HCT116 (cell line): ENCODE results near the gene PRKCD.

ENCODE experiments used
- CEBPB ChIP-seq: IDR thresholded peaks from 2 replicates; pipeline ENCODE4 v1.6.1; 2012; ENCODE audit warnings: low read depth
- EGR1 ChIP-seq: IDR thresholded peaks from 2 replicates; pipeline ENCODE4 v1.6.1; 2012; ENCODE audit warnings: low read depth
- EZH2 ChIP-seq: fragments of 200-600 bp; sonication (generic); IDR thresholded peaks from 2 replicates; pipeline ENCODE4 v1.6.1; 2017; ENCODE audit warnings: antibody characterized with exemption, mixed run types
- EZH2phosphoT487 ChIP-seq: fragments of 200-600 bp; IDR thresholded peaks from 2 replicates; pipeline ENCODE4 v1.6.1; 2018; ENCODE audit warnings: antibody characterized with exemption, borderline replicate concordance
- POLR2A ChIP-seq: IDR thresholded peaks from 2 replicates; pipeline ENCODE4 v1.7.0; 2011; ENCODE audit warnings: borderline replicate concordance; ENCODE audit not compliant: insufficient read depth, insufficient read length; ENCODE audit errors: extremely low read depth
- POLR2AphosphoS5 ChIP-seq: IDR thresholded peaks from 2 replicates; pipeline ENCODE4 v1.6.1; 2011; ENCODE audit warnings: mild to moderate bottlenecking, low read depth, low read length, moderate library complexity
- RAD21 ChIP-seq: IDR thresholded peaks from 2 replicates; pipeline ENCODE4 v1.6.1; 2012; ENCODE audit warnings: low read depth, mild to moderate bottlenecking
- SP1 ChIP-seq: IDR thresholded peaks from 2 replicates; pipeline ENCODE4 v1.6.1; 2012; ENCODE audit warnings: low read depth
- SRF ChIP-seq: IDR thresholded peaks from 2 replicates; pipeline ENCODE4 v1.6.1; 2012; ENCODE audit warnings: low read depth
- ZNF274 ChIP-seq: fragments of 200-500 bp; sonication (Bioruptor generic); IDR thresholded peaks from 2 replicates; pipeline ENCODE4 v1.6.1; 2014; ENCODE audit warnings: mild to moderate bottlenecking, low read depth, low read length, inconsistent platforms
- TF ChIP-seq, protein P1 (sequence below), 3 experiments: fragments of 200-600 bp in 1 of 3; sonication (generic) in 1 of 3; IDR thresholded peaks in 2 of 3; conservative IDR thresholded peaks in 1 of 3; 2 replicates each; pipeline ENCODE4 v1.5.1; 2012 to 2017; ENCODE audit warnings: low read depth in 2 of 3, low read length in 2 of 3, antibody characterized with exemption in 1 of 3, borderline replicate concordance in 1 of 3, control low read depth in 1 of 3, mild to moderate bottlenecking in 1 of 3, mixed read lengths in 1 of 3, mixed run types in 1 of 3, moderate library complexity in 1 of 3; ENCODE audit not compliant: insufficient read depth in 1 of 3
- TF ChIP-seq, protein P2 (sequence below): IDR thresholded peaks from 2 replicates; pipeline ENCODE4 v1.6.1; 2011; ENCODE audit warnings: mild to moderate bottlenecking, low read length, moderate library complexity; ENCODE audit not compliant: insufficient replicate concordance; ENCODE audit errors: extremely low read depth
- TF ChIP-seq, protein P3 (sequence below): IDR thresholded peaks from 2 replicates; pipeline ENCODE4 v1.6.1; 2012; ENCODE audit warnings: low read depth
- TF ChIP-seq, protein P4 (sequence below): IDR thresholded peaks from 2 replicates; pipeline ENCODE4 v1.6.1; 2012

DNA sequence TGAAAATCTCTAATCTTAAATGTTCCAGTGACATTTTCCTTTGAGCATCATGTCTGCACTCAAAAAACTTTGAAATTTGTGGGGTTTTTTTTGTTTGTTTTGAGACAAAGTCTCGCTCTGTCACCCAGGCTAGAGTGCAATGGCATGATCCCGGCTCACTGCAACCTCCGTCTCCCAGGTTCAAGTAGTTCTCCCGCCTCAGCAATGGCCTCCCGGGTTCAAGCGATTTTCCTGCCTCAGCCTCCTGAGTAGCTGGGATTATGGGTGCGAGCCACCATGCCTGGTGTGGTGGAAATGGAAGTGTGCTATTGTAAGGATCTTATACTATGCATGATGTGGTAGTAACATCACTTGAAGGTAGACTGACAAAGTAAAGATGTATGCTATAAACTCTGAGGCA lies 52.3 kb downstream of the PRKCD start:
- TF ChIP-seq, protein P1, sequence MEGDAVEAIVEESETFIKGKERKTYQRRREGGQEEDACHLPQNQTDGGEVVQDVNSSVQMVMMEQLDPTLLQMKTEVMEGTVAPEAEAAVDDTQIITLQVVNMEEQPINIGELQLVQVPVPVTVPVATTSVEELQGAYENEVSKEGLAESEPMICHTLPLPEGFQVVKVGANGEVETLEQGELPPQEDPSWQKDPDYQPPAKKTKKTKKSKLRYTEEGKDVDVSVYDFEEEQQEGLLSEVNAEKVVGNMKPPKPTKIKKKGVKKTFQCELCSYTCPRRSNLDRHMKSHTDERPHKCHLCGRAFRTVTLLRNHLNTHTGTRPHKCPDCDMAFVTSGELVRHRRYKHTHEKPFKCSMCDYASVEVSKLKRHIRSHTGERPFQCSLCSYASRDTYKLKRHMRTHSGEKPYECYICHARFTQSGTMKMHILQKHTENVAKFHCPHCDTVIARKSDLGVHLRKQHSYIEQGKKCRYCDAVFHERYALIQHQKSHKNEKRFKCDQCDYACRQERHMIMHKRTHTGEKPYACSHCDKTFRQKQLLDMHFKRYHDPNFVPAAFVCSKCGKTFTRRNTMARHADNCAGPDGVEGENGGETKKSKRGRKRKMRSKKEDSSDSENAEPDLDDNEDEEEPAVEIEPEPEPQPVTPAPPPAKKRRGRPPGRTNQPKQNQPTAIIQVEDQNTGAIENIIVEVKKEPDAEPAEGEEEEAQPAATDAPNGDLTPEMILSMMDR (IDR thresholded peaks at IDR 0.05 in 2 of 3, conservative IDR thresholded peaks at IDR 0.05 in 1 of 3; ENCODE audit: borderline replicate concordance in 1 of 3, insufficient read depth in 1 of 3, low read depth in 2 of 3, low read length in 2 of 3): no peak
- TF ChIP-seq SP1 (no peak), SRF (no peak), RAD21 (no peak), EZH2phosphoT487 (no peak), CEBPB (no peak), EGR1 (no peak), POLR2AphosphoS5 (no peak), EZH2 (no peak), POLR2A (no peak), ZNF274 (no peak)
- TF ChIP-seq, protein P2, sequence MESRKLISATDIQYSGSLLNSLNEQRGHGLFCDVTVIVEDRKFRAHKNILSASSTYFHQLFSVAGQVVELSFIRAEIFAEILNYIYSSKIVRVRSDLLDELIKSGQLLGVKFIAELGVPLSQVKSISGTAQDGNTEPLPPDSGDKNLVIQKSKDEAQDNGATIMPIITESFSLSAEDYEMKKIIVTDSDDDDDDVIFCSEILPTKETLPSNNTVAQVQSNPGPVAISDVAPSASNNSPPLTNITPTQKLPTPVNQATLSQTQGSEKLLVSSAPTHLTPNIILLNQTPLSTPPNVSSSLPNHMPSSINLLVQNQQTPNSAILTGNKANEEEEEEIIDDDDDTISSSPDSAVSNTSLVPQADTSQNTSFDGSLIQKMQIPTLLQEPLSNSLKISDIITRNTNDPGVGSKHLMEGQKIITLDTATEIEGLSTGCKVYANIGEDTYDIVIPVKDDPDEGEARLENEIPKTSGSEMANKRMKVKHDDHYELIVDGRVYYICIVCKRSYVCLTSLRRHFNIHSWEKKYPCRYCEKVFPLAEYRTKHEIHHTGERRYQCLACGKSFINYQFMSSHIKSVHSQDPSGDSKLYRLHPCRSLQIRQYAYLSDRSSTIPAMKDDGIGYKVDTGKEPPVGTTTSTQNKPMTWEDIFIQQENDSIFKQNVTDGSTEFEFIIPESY: no peak
- TF ChIP-seq, protein P3, sequence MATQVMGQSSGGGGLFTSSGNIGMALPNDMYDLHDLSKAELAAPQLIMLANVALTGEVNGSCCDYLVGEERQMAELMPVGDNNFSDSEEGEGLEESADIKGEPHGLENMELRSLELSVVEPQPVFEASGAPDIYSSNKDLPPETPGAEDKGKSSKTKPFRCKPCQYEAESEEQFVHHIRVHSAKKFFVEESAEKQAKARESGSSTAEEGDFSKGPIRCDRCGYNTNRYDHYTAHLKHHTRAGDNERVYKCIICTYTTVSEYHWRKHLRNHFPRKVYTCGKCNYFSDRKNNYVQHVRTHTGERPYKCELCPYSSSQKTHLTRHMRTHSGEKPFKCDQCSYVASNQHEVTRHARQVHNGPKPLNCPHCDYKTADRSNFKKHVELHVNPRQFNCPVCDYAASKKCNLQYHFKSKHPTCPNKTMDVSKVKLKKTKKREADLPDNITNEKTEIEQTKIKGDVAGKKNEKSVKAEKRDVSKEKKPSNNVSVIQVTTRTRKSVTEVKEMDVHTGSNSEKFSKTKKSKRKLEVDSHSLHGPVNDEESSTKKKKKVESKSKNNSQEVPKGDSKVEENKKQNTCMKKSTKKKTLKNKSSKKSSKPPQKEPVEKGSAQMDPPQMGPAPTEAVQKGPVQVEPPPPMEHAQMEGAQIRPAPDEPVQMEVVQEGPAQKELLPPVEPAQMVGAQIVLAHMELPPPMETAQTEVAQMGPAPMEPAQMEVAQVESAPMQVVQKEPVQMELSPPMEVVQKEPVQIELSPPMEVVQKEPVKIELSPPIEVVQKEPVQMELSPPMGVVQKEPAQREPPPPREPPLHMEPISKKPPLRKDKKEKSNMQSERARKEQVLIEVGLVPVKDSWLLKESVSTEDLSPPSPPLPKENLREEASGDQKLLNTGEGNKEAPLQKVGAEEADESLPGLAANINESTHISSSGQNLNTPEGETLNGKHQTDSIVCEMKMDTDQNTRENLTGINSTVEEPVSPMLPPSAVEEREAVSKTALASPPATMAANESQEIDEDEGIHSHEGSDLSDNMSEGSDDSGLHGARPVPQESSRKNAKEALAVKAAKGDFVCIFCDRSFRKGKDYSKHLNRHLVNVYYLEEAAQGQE: no peak
- TF ChIP-seq, protein P4, sequence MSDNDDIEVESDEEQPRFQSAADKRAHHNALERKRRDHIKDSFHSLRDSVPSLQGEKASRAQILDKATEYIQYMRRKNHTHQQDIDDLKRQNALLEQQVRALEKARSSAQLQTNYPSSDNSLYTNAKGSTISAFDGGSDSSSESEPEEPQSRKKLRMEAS: no peak
